Breast epithelium (tissue), 4 donors: Measurements from ENCODE around the gene CD200R1L. TPM values are rescaled to one million over a fixed set of nuclear protein-coding genes. Genes with fewer than 3 reads are reported as not detected.

ENCODE experiments used
- DNase-seq, 2 donors: peaks; one replicate each; pipeline ENCODE4 v3.0.0-alpha.2; 2019; ENCODE audit warnings: low spot score in 2 of 2
- H3K27ac ChIP-seq, 2 donors: fragments of 200-600 bp; sonication (generic) in 1 of 2; one replicate each; pipeline ENCODE4 v1.5.1; 2016 to 2019; ENCODE audit warnings: mild to moderate bottlenecking in 1 of 2
- H3K27me3 ChIP-seq, 2 donors: fragments of 200-600 bp; sonication (generic) in 1 of 2; one replicate each; pipeline versions ENCODE4 v1.5.1 to v1.6.0; 2017 to 2019; ENCODE audit warnings: control low read depth in 1 of 2, mild to moderate bottlenecking in 1 of 2
- H3K36me3 ChIP-seq: fragments of 200-600 bp; one replicate; pipeline ENCODE4 v1.5.1; 2019
- H3K4me1 ChIP-seq, 2 donors: fragments of 200-600 bp; sonication (generic); one replicate each; pipeline ENCODE4 v1.5.1; 2016 to 2019; ENCODE audit warnings: control low read depth in 1 of 2
- H3K4me3 ChIP-seq, 3 donors: fragments of 200-600 bp; sonication (generic); 1 replicate in 2 of 3; 2 replicates in 1 of 3; pipeline ENCODE4 v1.5.1; 2016 to 2019; ENCODE audit warnings: mild to moderate bottlenecking in 3 of 3, moderate library complexity in 2 of 3
- H3K9me3 ChIP-seq, 2 donors: fragments of 200-600 bp; sonication (generic) in 1 of 2; one replicate each; pipeline ENCODE4 v1.5.1; 2016 to 2019; ENCODE audit warnings: control low read depth in 1 of 2
- POLR2A ChIP-seq: fragments of 450-650 bp; IDR thresholded peaks from one replicate; pipeline ENCODE4 v1.6.1; 2016; ENCODE audit warnings: antibody characterized with exemption, mild to moderate bottlenecking, moderate library complexity
- POLR2AphosphoS5 ChIP-seq, 3 donors: sonication (generic); formaldehyde crosslinking; IDR thresholded peaks; one replicate each; pipeline ENCODE4 v1.6.1; 2017; ENCODE audit warnings: antibody characterized with exemption in 3 of 3
- intact Hi-C: fragments of 100-400 bp; cut with DNase I; formaldehyde crosslinking; loops from one replicate; pipeline ENCODE4 v1.15.1; 2023; ENCODE audit warnings: low total_unique reads
- total RNA-seq, 3 donors: library from RNA; depleted of rRNA; stranded (reverse); fragments of >200 nt; gene quantifications; one replicate each; pipeline ENCODE4 v1.1.0, GENCODE V29; 2016
- TF ChIP-seq, protein P1 (sequence below), 3 donors: fragments of 450-650 bp; IDR thresholded peaks; one replicate each; pipeline ENCODE4 v1.5.1; 2016 to 2017; ENCODE audit warnings: antibody characterized with exemption in 3 of 3, mild to moderate bottlenecking in 3 of 3, moderate library complexity in 3 of 3

Gene CD200R1L
- total RNA-seq, 3 donors from 2014 or later: not detected

DNA sequence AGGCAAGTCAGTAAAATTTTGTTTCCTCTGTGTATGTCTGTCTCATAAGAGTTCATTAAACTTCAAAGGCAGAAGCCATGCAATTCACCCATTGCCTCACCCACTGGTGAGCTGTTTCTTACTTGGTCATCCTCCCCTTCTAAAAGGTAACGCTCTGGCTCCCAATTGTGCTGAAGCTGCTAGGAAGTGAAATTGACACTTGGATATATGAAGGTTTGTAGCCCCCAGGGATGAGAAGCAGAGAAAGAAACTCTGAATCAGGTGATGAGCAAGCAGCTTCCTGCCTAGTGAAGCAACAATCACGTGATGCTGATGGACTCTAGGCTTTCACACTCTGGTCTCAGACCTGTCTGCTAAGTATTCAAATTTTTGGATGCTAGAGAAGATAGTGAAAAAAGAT is 70.7 kb downstream of the CD200R1L start:
- Histone ChIP-seq H3K4me3 (no peak overlapping the region), H3K9me3 (no peaks in the 10 kb centered on the region), H3K4me1 (no peaks in the 10 kb centered on the region), H3K36me3 (no peaks in the 10 kb centered on the region), H3K27ac (peak overlapping the region in 1 of 2 donors; percentile 61), H3K27me3 (no peaks in the 10 kb centered on the region)
- intact Hi-C loops: loop anchor here (1.0 kb wide), 1 partner anchor 42 kb away; no protein-coding TSS in a partner anchor
- TF ChIP-seq POLR2AphosphoS5 (IDR thresholded peaks at IDR 0.05) (no peak), POLR2A (no peak)
- TF ChIP-seq, protein P1, sequence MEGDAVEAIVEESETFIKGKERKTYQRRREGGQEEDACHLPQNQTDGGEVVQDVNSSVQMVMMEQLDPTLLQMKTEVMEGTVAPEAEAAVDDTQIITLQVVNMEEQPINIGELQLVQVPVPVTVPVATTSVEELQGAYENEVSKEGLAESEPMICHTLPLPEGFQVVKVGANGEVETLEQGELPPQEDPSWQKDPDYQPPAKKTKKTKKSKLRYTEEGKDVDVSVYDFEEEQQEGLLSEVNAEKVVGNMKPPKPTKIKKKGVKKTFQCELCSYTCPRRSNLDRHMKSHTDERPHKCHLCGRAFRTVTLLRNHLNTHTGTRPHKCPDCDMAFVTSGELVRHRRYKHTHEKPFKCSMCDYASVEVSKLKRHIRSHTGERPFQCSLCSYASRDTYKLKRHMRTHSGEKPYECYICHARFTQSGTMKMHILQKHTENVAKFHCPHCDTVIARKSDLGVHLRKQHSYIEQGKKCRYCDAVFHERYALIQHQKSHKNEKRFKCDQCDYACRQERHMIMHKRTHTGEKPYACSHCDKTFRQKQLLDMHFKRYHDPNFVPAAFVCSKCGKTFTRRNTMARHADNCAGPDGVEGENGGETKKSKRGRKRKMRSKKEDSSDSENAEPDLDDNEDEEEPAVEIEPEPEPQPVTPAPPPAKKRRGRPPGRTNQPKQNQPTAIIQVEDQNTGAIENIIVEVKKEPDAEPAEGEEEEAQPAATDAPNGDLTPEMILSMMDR (IDR thresholded peaks at IDR 0.05): no peak
- DNase-seq: no peak

DNA sequence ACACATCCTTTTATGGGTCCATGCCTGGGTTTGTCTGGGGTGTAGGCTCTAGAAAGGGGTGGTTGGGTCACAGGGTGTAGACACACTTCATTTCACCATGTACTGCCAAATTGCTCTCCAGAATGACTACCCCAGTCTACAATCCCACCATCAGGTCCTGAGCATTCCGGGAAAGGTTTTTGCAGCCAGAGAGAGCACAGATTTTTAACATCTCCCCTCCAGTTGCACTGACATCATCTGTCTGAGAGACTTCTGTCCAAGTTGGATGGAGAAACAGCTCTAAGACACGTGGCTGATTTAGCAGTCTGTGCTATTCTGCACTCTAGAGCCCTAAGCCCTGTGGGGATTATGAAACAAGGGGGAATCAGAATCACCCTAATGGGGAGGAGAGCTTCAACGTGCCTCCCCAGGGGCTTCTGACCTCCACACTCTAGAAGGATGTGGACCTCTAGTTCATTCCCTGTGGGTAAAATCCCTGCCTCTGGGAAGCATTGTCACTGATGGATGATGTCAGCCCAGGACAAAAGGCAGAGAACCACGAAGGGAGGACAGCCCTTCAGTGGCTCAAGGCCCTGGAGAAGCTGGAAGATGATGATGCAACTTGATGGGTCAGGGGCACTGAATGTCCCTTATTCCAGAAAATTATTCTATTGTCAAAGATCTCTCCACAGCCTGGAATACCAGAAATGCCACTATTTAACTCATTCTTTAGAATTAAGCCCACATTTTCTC is 71.5 kb downstream of the CD200R1L start:
- intact Hi-C loops: no loop called here

DNA sequence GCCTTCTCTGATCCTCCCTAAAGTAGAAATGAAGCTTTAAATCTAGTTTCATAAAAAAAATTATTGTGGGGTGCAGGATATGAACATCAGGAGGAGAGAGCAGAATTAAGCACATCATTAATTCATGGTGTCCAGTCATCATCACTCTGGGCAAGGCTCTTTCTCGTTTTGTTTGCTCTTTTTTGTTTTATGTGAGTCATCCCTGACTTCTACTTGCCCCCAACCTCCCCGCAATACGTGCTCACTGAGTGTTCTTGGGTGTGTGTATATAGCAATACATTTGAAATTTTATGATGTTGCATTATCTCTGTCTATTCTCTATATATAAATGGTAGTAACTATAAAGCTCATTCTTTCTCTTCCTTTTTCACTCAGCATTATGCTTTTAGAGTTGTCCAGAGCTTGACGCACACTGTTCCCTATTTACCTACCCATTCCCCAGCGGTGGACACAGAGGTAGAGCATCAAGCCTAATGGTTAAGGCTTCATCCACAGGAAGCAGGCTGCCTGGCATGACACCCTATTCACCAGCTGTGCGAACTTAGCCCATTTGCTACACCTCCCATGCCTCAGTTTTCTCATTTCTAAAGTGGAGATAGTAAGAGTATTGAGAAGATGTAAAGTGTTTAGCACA is 72.3 kb downstream of the CD200R1L start:
- Histone ChIP-seq H3K4me3 (no peak overlapping the region), H3K27ac (peak overlapping the region in 1 of 2 donors; percentile 61), H3K36me3 (no peaks in the 10 kb centered on the region), H3K27me3 (no peaks in the 10 kb centered on the region), H3K9me3 (no peaks in the 10 kb centered on the region), H3K4me1 (no peaks in the 10 kb centered on the region)
- intact Hi-C loops: no loop called here
- DNase-seq: no peak
- TF ChIP-seq, protein P1 (IDR thresholded peaks at IDR 0.05): no peak
- TF ChIP-seq POLR2AphosphoS5 (IDR thresholded peaks at IDR 0.05) (no peak), POLR2A (no peak)

More for the DNA sequence above, 71.5 kb downstream of the CD200R1L start:
- Histone ChIP-seq H3K4me1 (no peaks in the 10 kb centered on the region), H3K4me3 (no peak overlapping the region), H3K27me3 (no peaks in the 10 kb centered on the region), H3K27ac (peak overlapping the region in 1 of 2 donors; percentile 61), H3K9me3 (no peaks in the 10 kb centered on the region), H3K36me3 (no peaks in the 10 kb centered on the region)
- TF ChIP-seq POLR2AphosphoS5 (IDR thresholded peaks at IDR 0.05) (peak in 2 of 3 donors; percentile 12 to 37), POLR2A (no peak)
- no peak for DNase-seq

DNA sequence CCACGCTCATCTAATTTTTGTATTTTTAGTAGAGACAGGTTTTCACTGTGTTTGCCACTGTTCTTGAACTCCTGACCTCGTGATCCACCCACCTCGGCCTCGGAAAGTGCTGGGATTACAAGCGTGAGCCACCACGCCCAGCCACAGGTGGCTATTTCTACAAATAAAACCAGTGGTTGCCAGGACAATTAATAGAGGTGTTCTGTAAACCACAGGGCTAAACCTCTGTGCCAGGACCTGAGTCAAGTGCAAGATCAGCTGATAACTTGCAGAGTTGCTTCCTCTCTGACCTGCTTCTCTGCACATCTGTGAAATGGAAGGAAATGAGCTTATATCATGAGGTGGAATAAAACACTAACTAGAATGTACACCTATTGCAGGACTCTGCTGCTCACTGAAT is 72.8 kb downstream of the CD200R1L start:
- Histone ChIP-seq H3K27ac (no peak overlapping the region), H3K9me3 (no peaks in the 10 kb centered on the region), H3K4me3 (no peak overlapping the region), H3K27me3 (no peaks in the 10 kb centered on the region), H3K4me1 (no peaks in the 10 kb centered on the region), H3K36me3 (no peaks in the 10 kb centered on the region)
- TF ChIP-seq POLR2AphosphoS5 (IDR thresholded peaks at IDR 0.05): no peak
- no peak for TF ChIP-seq POLR2A
- intact Hi-C loops: no loop called here
- DNase-seq: peak in 1 of 2 donors; percentile 26

DNA sequence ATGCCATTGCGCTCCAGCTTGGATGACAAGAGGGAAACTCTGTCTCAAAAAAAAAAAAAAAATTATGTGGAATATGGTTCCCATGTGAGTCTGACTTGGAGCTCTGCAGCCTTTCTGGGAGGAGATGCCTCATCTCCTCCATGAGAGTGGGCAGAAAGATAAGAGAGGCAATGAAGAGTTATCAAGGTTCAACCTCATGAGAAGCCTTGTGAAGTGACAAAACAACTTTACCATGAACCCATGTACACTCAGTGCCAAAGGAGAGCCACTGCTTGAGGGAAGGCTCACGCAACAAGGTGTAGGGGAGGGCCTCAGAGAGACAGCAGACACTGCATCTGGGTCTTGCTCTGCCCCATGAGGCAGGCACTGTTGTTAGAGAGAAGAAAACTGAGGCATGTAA is 75.7 kb downstream of the CD200R1L start:
- Histone ChIP-seq H3K36me3 (no peaks in the 10 kb centered on the region), H3K4me1 (no peaks in the 10 kb centered on the region), H3K27me3 (no peaks in the 10 kb centered on the region), H3K4me3 (no peak overlapping the region), H3K27ac (no peak overlapping the region), H3K9me3 (no peaks in the 10 kb centered on the region)
- no peak for TF ChIP-seq POLR2A
- no peak for DNase-seq
- intact Hi-C loops: no loop called here

DNA sequence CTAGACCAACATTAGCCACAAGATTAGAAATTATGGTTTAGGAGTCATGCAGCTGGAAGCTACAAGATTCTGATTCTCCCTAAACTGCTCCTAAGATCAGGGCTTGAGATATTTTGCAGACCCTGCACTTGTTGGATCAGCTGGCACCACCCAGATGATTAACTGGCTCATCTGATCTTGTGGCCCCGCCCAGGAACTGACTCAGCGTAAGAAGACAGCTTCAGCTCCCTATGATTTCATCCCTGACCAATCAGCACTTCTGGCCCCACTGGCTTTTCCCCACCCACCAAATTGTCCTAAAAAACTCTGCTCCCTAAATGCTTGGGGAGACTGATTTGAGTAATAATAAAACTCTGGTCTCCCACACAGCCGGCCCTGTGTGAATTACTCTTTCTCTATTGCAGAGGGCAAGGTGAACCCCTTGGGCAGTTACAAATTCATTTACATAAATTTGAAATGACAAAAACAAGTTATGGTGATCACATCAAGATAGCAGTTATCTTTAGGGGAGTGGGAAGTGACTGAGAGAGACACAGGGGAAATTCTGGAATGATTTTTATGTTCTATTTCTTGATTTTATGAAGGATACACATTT is 76.5 kb downstream of the CD200R1L start:
- TF ChIP-seq, protein P1 (IDR thresholded peaks at IDR 0.05): no peak
- TF ChIP-seq POLR2A (no peak), POLR2AphosphoS5 (IDR thresholded peaks at IDR 0.05) (no peak)
- Histone ChIP-seq H3K36me3 (no peaks in the 10 kb centered on the region), H3K27me3 (no peaks in the 10 kb centered on the region), H3K9me3 (no peaks in the 10 kb centered on the region), H3K4me3 (no peak overlapping the region), H3K27ac (no peak overlapping the region), H3K4me1 (no peaks in the 10 kb centered on the region)
- no peak for DNase-seq
- intact Hi-C loops: no loop called here
